Endodermal cell (in vitro differentiated cells): ENCODE data around the gene VWA8. TPM values are rescaled to one million over a fixed set of nuclear protein-coding genes. Genes with fewer than 3 reads are reported as not detected.

Experiments
- DNase-seq: peaks from one replicate; pipeline ENCODE4 v3.0.0-alpha.2; 2017
- H3K27ac ChIP-seq: 2 replicates; pipeline ENCODE4 v1.5.1; 2013; ENCODE audit warnings: mild to moderate bottlenecking, low read depth, low read length, moderate library complexity
- H3K27me3 ChIP-seq: 2 replicates; pipeline ENCODE4 v1.6.1; 2013; ENCODE audit warnings: mild to moderate bottlenecking, low read length, moderate library complexity; ENCODE audit not compliant: insufficient read depth, control insufficient read depth, poor library complexity, severe bottlenecking
- H3K36me3 ChIP-seq: 2 replicates; pipeline ENCODE4 v1.7.0; 2013; ENCODE audit warnings: mild to moderate bottlenecking, low read length, moderate library complexity; ENCODE audit not compliant: control insufficient read depth, insufficient read depth
- H3K4me1 ChIP-seq: one replicate; pipeline ENCODE4 v1.7.0; 2013; ENCODE audit warnings: low read length; ENCODE audit not compliant: control insufficient read depth, insufficient read depth
- H3K4me3 ChIP-seq: 2 replicates; pipeline ENCODE4 v1.5.1; 2013; ENCODE audit warnings: mild to moderate bottlenecking, low read length, moderate library complexity
- H3K9ac ChIP-seq: 2 replicates; pipeline ENCODE4 v1.6.1; 2013; ENCODE audit warnings: mild to moderate bottlenecking, low read length, moderate library complexity; ENCODE audit not compliant: poor library complexity, severe bottlenecking; ENCODE audit errors: extremely low read depth
- H3K9me3 ChIP-seq: 2 replicates; pipeline ENCODE4 v1.6.1; 2013; ENCODE audit warnings: mild to moderate bottlenecking, low read length, moderate library complexity; ENCODE audit not compliant: control insufficient read depth
- H3K27ac Mint-ChIP-seq: 2 replicates; pipeline ENCODE4 v1.8.0; 2020; ENCODE audit warnings: mixed read lengths
- H3K27me3 Mint-ChIP-seq: 2 replicates; pipeline ENCODE4 v1.8.0; 2021; ENCODE audit warnings: mild to moderate bottlenecking, mixed read lengths; ENCODE audit not compliant: insufficient read depth
- H3K36me3 Mint-ChIP-seq: 2 replicates; pipeline ENCODE4 v1.8.0; 2020; ENCODE audit warnings: low read depth, mixed read lengths
- H3K4me1 Mint-ChIP-seq: 2 replicates; pipeline ENCODE4 v1.8.0; 2020; ENCODE audit warnings: mixed read lengths
- H3K4me3 Mint-ChIP-seq: 2 replicates; pipeline ENCODE4 v1.8.0; 2020; ENCODE audit warnings: mild to moderate bottlenecking, moderate library complexity, mixed read lengths
- H3K9me3 Mint-ChIP-seq: 2 replicates; pipeline ENCODE4 v1.8.0; 2020; ENCODE audit warnings: mild to moderate bottlenecking, mixed read lengths
- CTCF ChIP-seq: fragments of 200-600 bp; sonication (generic); conservative IDR thresholded peaks from 2 replicates; pipeline ENCODE4 v1.5.0; 2021; ENCODE audit warnings: antibody characterized with exemption, mild to moderate bottlenecking
- WGBS, 2 experiments: methylation state at CpG; one replicate each; pipeline versions ENCODE4 v1.1.5 to v1.1.7; 2013; ENCODE audit warnings: missing lambda C conversion rate in 2 of 2, mixed read lengths in 1 of 2; ENCODE audit not compliant: insufficient coverage in 1 of 2, insufficient read length in 1 of 2; 5-methylcytosine and 5-hydroxymethylcytosine counted together
- total RNA-seq, 2 donors: library from RNA; stranded (reverse); fragmentation: NEBNext Ultra II Directional in 1 of 2; extraction: Animal tissue kit (Norgen Biotek cat#: 25700) in 1 of 2; gene quantifications; 2 replicates in 1 of 2; 3 replicates in 1 of 2; pipeline ENCODE4 v1.2.1, GENCODE V29; 2021

The VWA8 gene
- total RNA-seq, 2 donors from 2014 or later: 24.6 to 25.6 TPM

DNA sequence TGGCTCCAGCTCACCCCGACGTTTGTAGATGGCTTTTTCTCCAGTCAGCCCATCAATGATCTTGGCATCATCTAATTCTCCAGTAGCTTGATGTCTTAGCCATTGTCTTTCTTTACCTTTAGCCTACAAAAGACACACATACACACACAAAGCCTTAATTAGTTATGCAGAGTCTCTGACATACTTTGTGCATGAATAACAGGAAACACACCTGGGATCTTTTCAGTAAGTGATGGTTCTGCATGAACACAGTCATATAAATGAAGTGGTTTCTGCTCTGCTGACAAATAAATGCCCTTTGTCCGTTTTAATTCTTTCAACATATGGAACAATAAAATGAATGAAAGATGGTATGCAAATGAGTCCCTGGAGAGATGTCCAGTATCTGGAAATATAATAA, 370.3 kb downstream of the VWA8 start:
- Histone ChIP-seq H3K27me3 (no peaks in the 10 kb centered on the region), H3K36me3 (peaks cover 14% of the 10 kb centered on the region), H3K27ac (no peak overlapping the region), H3K9me3 (no peaks in the 10 kb centered on the region), H3K4me1 (no peaks in the 10 kb centered on the region), H3K9ac (no peak overlapping the region), H3K4me3 (no peak overlapping the region)
- WGBS, 2 experiments: 95 to 97% methylated on average over 2 to 3 of the region's 3 CpGs
- peaks cover 9% of the 10 kb centered on the region for H3K4me1 Mint-ChIP-seq
- H3K36me3 Mint-ChIP-seq: peaks cover 33% of the 10 kb centered on the region
- H3K4me3 Mint-ChIP-seq: no peak overlapping the region
- H3K9me3 Mint-ChIP-seq: peaks cover 3% of the 10 kb centered on the region
- no peaks in the 10 kb centered on the region for H3K27me3 Mint-ChIP-seq
- no peak for TF ChIP-seq CTCF
- no peak for DNase-seq
- H3K27ac Mint-ChIP-seq: no peak overlapping the region

DNA sequence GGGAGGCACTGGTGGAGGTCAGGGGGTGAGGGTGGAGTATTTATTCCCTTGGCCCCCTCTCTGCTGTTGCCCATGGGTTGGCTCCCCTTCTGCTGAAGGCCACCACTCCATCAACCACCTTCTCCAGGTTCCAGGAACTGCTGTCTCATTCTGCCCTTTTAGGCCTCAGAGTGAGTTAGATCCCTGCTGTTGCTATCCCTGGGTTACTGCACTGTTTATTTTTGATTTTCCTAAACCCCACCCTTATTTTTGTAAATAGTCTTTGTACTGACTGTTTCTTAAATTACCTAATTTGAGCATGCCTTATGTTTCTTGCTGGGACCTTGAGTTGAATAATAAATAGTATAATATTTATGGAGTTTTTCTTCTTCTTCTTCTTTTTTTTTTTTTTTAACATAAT, 370.8 kb downstream of the VWA8 start:
- H3K36me3 Mint-ChIP-seq: peaks cover 35% of the 10 kb centered on the region
- Histone ChIP-seq H3K9me3 (no peaks in the 10 kb centered on the region), H3K36me3 (peaks cover 14% of the 10 kb centered on the region), H3K27ac (no peak overlapping the region), H3K27me3 (no peaks in the 10 kb centered on the region), H3K9ac (no peak overlapping the region), H3K4me1 (no peaks in the 10 kb centered on the region), H3K4me3 (no peak overlapping the region)
- no peak overlapping the region for H3K4me3 Mint-ChIP-seq
- TF ChIP-seq CTCF: no peak
- peak overlapping the region; percentile 44 for H3K27ac Mint-ChIP-seq
- H3K9me3 Mint-ChIP-seq: peaks cover 3% of the 10 kb centered on the region
- no peaks in the 10 kb centered on the region for H3K27me3 Mint-ChIP-seq
- DNase-seq: no peak
- peaks cover 9% of the 10 kb centered on the region for H3K4me1 Mint-ChIP-seq

GRCh38 chr13:41589434-41589833, 371.5 kb downstream of the VWA8 start:
- Histone ChIP-seq H3K27me3 (no peaks in the 10 kb centered on the region), H3K4me1 (no peaks in the 10 kb centered on the region), H3K9me3 (no peaks in the 10 kb centered on the region), H3K9ac (no peak overlapping the region), H3K36me3 (peaks cover 14% of the 10 kb centered on the region), H3K4me3 (no peak overlapping the region), H3K27ac (no peak overlapping the region)
- peaks cover 9% of the 10 kb centered on the region for H3K4me1 Mint-ChIP-seq
- no peaks in the 10 kb centered on the region for H3K27me3 Mint-ChIP-seq
- H3K36me3 Mint-ChIP-seq: peaks cover 39% of the 10 kb centered on the region
- TF ChIP-seq CTCF: no peak
- 99 to 100% methylated on average over 1 to 3 of the region's 3 CpGs for WGBS, 2 experiments
- no peak for DNase-seq
- peak overlapping the region; percentile 44 for H3K27ac Mint-ChIP-seq
- peaks cover 3% of the 10 kb centered on the region for H3K9me3 Mint-ChIP-seq
- H3K4me3 Mint-ChIP-seq: no peak overlapping the region
